HCT116 (cell line): ENCODE data around the gene TP53AIP1. TPM values are rescaled to one million over a fixed set of nuclear protein-coding genes. Genes with fewer than 3 reads are reported as not detected.

ENCODE experiments used
- ATAC-seq: fragments of 200-7000 bp; cut with Tn5 transposase; 2 replicates; pipeline ENCODE4 v1.9.1; 2020; ENCODE audit warnings: mild to moderate bottlenecking, moderate library complexity
- BruUV-seq: library from RNA; stranded (reverse); fragments of 400-500 nt; replicated peaks from 2 replicates; lab custom pipeline; 2021; lab: Mats Ljungman, UMichigan
- CTCF ChIA-PET: fragments of 300-600 bp; sonication (Branson Sonifier 250); formaldehyde crosslinking; loops from one replicate; lab custom pipeline; 2021; ENCODE audit warnings: antibody characterized with exemption; lab: Charles Lee
- POLR2A ChIA-PET: fragments of 300-600, 350-600 bp; sonication (Branson Sonifier 250); formaldehyde crosslinking; loops from one replicate; lab custom pipeline; 2021; ENCODE audit warnings: antibody characterized with exemption; lab: Charles Lee
- RAD21 ChIA-PET, 2 experiments: fragments of 300-600 bp; sonication (Branson Sonifier 250); formaldehyde crosslinking; loops; one replicate each; lab custom pipeline; 2023; ENCODE audit warnings: low total read pairs in 2 of 2; ENCODE audit not compliant: uncharacterized antibody in 2 of 2, unreplicated experiment in 2 of 2, low non-redundant PET in 1 of 2; lab: Charles Lee
- DNase-seq: peaks from one replicate; pipeline ENCODE4 v3.0.0-alpha.2; 2010; ENCODE audit warnings: low read depth, low spot score
- H2AFZ ChIP-seq: fragments of 200-600 bp; shearing (Covaris generic), sonication (generic); 2 replicates; pipeline ENCODE4 v1.6.1; 2017; ENCODE audit warnings: low read depth, mixed run types, mixed read lengths, antibody characterized with exemption, low read length; ENCODE audit not compliant: poor library complexity, severe bottlenecking
- H3K27ac ChIP-seq: 2 replicates; pipeline ENCODE4 v1.5.1; 2012; ENCODE audit warnings: low read depth, low read length
- H3K27me3 ChIP-seq: fragments of 200-600 bp; sonication (generic); 2 replicates; pipeline ENCODE4 v1.6.1; 2016; ENCODE audit warnings: mixed run types, low read length, mixed read lengths; ENCODE audit not compliant: insufficient read depth
- H3K36me3 ChIP-seq, 2 experiments: fragments of 200-500 bp in 1 of 2; fragments of 200-600 bp in 1 of 2; sonication (Bioruptor generic) in 1 of 2; sonication (generic) in 1 of 2; 2 replicates each; pipeline versions ENCODE4 v1.5.1 to v1.6.1; 2014 to 2016; ENCODE audit warnings: low read length in 2 of 2, inconsistent platforms in 1 of 2, mixed read lengths in 1 of 2, mixed run types in 1 of 2; ENCODE audit not compliant: insufficient read depth in 2 of 2, control insufficient read depth in 1 of 2
- H3K4me1 ChIP-seq, 2 experiments: fragments of 200-600 bp in 1 of 2; sonication (generic) in 1 of 2; 2 replicates each; pipeline versions ENCODE4 v1.5.1 to v1.6.1; 2012 to 2017; ENCODE audit warnings: low read length in 2 of 2, inconsistent platforms in 1 of 2, mild to moderate bottlenecking in 1 of 2, mixed read lengths in 1 of 2, mixed run types in 1 of 2, moderate library complexity in 1 of 2; ENCODE audit not compliant: insufficient read depth in 2 of 2, control insufficient read depth in 1 of 2
- H3K4me2 ChIP-seq: fragments of 200-600 bp; sonication (generic); 2 replicates; pipeline ENCODE4 v1.6.1; 2017; ENCODE audit warnings: mixed run types, low read length, mixed read lengths
- H3K4me3 ChIP-seq, 2 experiments: fragments of 200-600 bp in 1 of 2; sonication (generic) in 1 of 2; replicated peaks in 1 of 2; 2 replicates each; pipeline ENCODE4 v1.5.1; 2011 to 2016; ENCODE audit warnings: low read length in 2 of 2, control low read depth in 1 of 2, low read depth in 1 of 2, mild to moderate bottlenecking in 1 of 2, mixed read lengths in 1 of 2, mixed run types in 1 of 2
- H3K79me2 ChIP-seq: fragments of 200-600 bp; sonication (generic); 2 replicates; pipeline ENCODE4 v1.6.1; 2017; ENCODE audit warnings: mild to moderate bottlenecking, mixed run types, low read length, moderate library complexity, mixed read lengths; ENCODE audit not compliant: insufficient read depth
- H3K9ac ChIP-seq: fragments of 200-600 bp; sonication (generic); 2 replicates; pipeline ENCODE4 v1.6.1; 2016; ENCODE audit warnings: low read length, mixed read lengths
- H3K9me2 ChIP-seq: fragments of 200-600 bp; sonication (generic), shearing (Covaris generic); 2 replicates; pipeline ENCODE4 v1.6.1; 2017; ENCODE audit warnings: mixed run types, mild to moderate bottlenecking, moderate library complexity; ENCODE audit not compliant: insufficient read depth
- H3K9me3 ChIP-seq, 2 experiments: fragments of 200-500 bp in 1 of 2; fragments of 200-600 bp in 1 of 2; sonication (Bioruptor generic) in 1 of 2; sonication (generic) in 1 of 2; 2 replicates each; pipeline ENCODE4 v1.6.1; 2014 to 2017; ENCODE audit warnings: low read length in 2 of 2, mixed read lengths in 2 of 2, inconsistent platforms in 1 of 2, low read depth in 1 of 2, mild to moderate bottlenecking in 1 of 2, mixed run types in 1 of 2, moderate library complexity in 1 of 2; ENCODE audit not compliant: control insufficient read depth in 1 of 2, insufficient read depth in 1 of 2
- H4K20me1 ChIP-seq: fragments of 200-600 bp; sonication (generic), shearing (Covaris generic); 2 replicates; pipeline ENCODE4 v1.6.1; 2017; ENCODE audit warnings: mixed run types, mild to moderate bottlenecking, moderate library complexity; ENCODE audit not compliant: insufficient read depth
- EGR1 ChIP-seq: IDR thresholded peaks from 2 replicates; pipeline ENCODE4 v1.6.1; 2012; ENCODE audit warnings: low read depth
- EZH2 ChIP-seq: fragments of 200-600 bp; sonication (generic); IDR thresholded peaks from 2 replicates; pipeline ENCODE4 v1.6.1; 2017; ENCODE audit warnings: antibody characterized with exemption, mixed run types
- EZH2phosphoT487 ChIP-seq: fragments of 200-600 bp; IDR thresholded peaks from 2 replicates; pipeline ENCODE4 v1.6.1; 2018; ENCODE audit warnings: antibody characterized with exemption, borderline replicate concordance
- FOSL1 ChIP-seq: IDR thresholded peaks from 2 replicates; pipeline ENCODE4 v1.6.1; 2012; ENCODE audit warnings: low read depth
- JUND ChIP-seq: IDR thresholded peaks from 2 replicates; pipeline ENCODE4 v1.6.1; 2012
- MAX ChIP-seq: IDR thresholded peaks from 2 replicates; pipeline ENCODE4 v1.6.1; 2012
- POLR2AphosphoS5 ChIP-seq: IDR thresholded peaks from 2 replicates; pipeline ENCODE4 v1.6.1; 2011; ENCODE audit warnings: mild to moderate bottlenecking, low read depth, low read length, moderate library complexity
- REST ChIP-seq: IDR thresholded peaks from 2 replicates; pipeline ENCODE4 v1.6.1; 2012; ENCODE audit warnings: low read depth
- SIN3A ChIP-seq: IDR thresholded peaks from 2 replicates; pipeline ENCODE4 v1.6.1; 2012; ENCODE audit warnings: low read depth
- intact Hi-C: fragments of 100-400 bp; cut with micrococcal nuclease; formaldehyde crosslinking; loops from 2 replicates; pipeline ENCODE4 v1.10.0; 2022
- total RNA-seq: library from RNA; stranded (reverse); gene quantifications from one replicate; pipeline ENCODE4 v1.2.1, GENCODE V29; 2021; ENCODE audit not compliant: unreplicated experiment
- TF ChIP-seq, protein P1 (sequence below): IDR thresholded peaks from 2 replicates; pipeline ENCODE4 v1.6.1; 2012
- TF ChIP-seq, protein P2 (sequence below): IDR thresholded peaks from 2 replicates; pipeline ENCODE4 v1.6.1; 2011; ENCODE audit warnings: mild to moderate bottlenecking, low read length, moderate library complexity; ENCODE audit not compliant: insufficient replicate concordance; ENCODE audit errors: extremely low read depth

The TP53AIP1 gene
- total RNA-seq, 1 experiment from 2014 or later: 0.15 TPM

- no peaks in the 10 kb centered on the region for H3K27me3 ChIP-seq
- no peaks in the 10 kb centered on the region for H3K4me1 ChIP-seq
- H3K9me2 ChIP-seq: no peaks in the 10 kb centered on the region
- ATAC-seq (no peak), DNase-seq (no peak)
- H3K27ac ChIP-seq: no peak overlapping the region
- no TSS peak for BruUV-seq
- TF ChIP-seq, protein P1, sequence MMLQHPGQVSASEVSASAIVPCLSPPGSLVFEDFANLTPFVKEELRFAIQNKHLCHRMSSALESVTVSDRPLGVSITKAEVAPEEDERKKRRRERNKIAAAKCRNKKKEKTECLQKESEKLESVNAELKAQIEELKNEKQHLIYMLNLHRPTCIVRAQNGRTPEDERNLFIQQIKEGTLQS: no peak
- TF ChIP-seq, protein P2, sequence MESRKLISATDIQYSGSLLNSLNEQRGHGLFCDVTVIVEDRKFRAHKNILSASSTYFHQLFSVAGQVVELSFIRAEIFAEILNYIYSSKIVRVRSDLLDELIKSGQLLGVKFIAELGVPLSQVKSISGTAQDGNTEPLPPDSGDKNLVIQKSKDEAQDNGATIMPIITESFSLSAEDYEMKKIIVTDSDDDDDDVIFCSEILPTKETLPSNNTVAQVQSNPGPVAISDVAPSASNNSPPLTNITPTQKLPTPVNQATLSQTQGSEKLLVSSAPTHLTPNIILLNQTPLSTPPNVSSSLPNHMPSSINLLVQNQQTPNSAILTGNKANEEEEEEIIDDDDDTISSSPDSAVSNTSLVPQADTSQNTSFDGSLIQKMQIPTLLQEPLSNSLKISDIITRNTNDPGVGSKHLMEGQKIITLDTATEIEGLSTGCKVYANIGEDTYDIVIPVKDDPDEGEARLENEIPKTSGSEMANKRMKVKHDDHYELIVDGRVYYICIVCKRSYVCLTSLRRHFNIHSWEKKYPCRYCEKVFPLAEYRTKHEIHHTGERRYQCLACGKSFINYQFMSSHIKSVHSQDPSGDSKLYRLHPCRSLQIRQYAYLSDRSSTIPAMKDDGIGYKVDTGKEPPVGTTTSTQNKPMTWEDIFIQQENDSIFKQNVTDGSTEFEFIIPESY: no peak
- TF ChIP-seq EGR1 (no peak), MAX (no peak), POLR2AphosphoS5 (no peak), EZH2 (no peak), JUND (no peak), REST (no peak), FOSL1 (no peak), EZH2phosphoT487 (no peak), SIN3A (no peak)
- no peaks in the 10 kb centered on the region for H3K79me2 ChIP-seq
- no peaks in the 10 kb centered on the region for H3K9me3 ChIP-seq
- H2AFZ ChIP-seq: no peak overlapping the region
- intact Hi-C loops: no loop called here
- no peak overlapping the region for H3K4me2 ChIP-seq
- ChIA-PET RAD21 (no interaction called here), CTCF (no interaction called here), POLR2A (no interaction called here)
- no peaks in the 10 kb centered on the region for H4K20me1 ChIP-seq
- no peak overlapping the region for H3K4me3 ChIP-seq
- H3K36me3 ChIP-seq: no peaks in the 10 kb centered on the region
- no peak overlapping the region for H3K9ac ChIP-seq
These were observed 14.9 kb downstream of the TP53AIP1 start for GRCh38 chr11:128927683-128928336.
